Astrocyte of the cerebellum (primary cell): ENCODE data around the gene GALR2.

Source experiments
- DNase-seq: peaks from one replicate; pipeline ENCODE4 v3.0.0-alpha.2; 2011; ENCODE audit warnings: low read depth
- H3K4me3 ChIP-seq: 2 replicates; pipeline ENCODE4 v1.5.1; 2011; ENCODE audit warnings: mild to moderate bottlenecking, low read depth, low read length, moderate library complexity
- CTCF ChIP-seq: IDR thresholded peaks from 2 replicates; pipeline ENCODE4 v1.5.1; 2012; ENCODE audit warnings: low read length, low read depth, moderate library complexity, mild to moderate bottlenecking; ENCODE audit errors: missing control alignments
- in situ Hi-C: cut with HindIII; loops from 2 replicates; pipeline ENCODE4 v1.10.0; 2017; ENCODE audit warnings: low sequenced_read_pairs

The GALR2 gene

GRCh38 chr17:76103274-76104139 is 28.9 kb downstream of the GALR2 start, which contains the start of gene EXOC7:
TSS of gene EXOC7 (minus strand) at chr17:76103787. CDS start at chr17:76103692, 95 bp downstream.
- in situ Hi-C loops: no loop called here
- DNase-seq: peak; percentile 73
- TF ChIP-seq CTCF: peak; percentile 11
- H3K4me3 ChIP-seq: peak within 1 kb of the TSS; percentile 70

- in situ Hi-C loops: no loop called here
- DNase-seq: no peak
Observed at GRCh38 chr17:76104140-76104895, 29.7 kb downstream of the GALR2 start.

GRCh38 chr17:76104896-76105231 is 30.3 kb downstream of the GALR2 start:
- no peak for TF ChIP-seq CTCF
- DNase-seq: no peak
- no peak overlapping the region for H3K4me3 ChIP-seq
- in situ Hi-C loops: no loop called here

More at GRCh38 chr17:76104140-76104895, 29.7 kb downstream of the GALR2 start:
- H3K4me3 ChIP-seq: peak overlapping the region; percentile 70
- TF ChIP-seq CTCF: no peak

- in situ Hi-C loops: no loop called here
- DNase-seq: no peak
- no peak for TF ChIP-seq CTCF
- H3K4me3 ChIP-seq: no peak overlapping the region
Observed at GRCh38 chr17:76106703-76107102, 32.1 kb downstream of the GALR2 start.

- no peak for TF ChIP-seq CTCF
- H3K4me3 ChIP-seq: no peak overlapping the region
- in situ Hi-C loops: no loop called here
- DNase-seq: no peak
Observed at GRCh38 chr17:76107509-76107908, 32.9 kb downstream of the GALR2 start.

- H3K4me3 ChIP-seq: no peak overlapping the region
- in situ Hi-C loops: no loop called here
- TF ChIP-seq CTCF: no peak
Observed at GRCh38 chr17:76111956-76112355, 37.4 kb downstream of the GALR2 start.

More at GRCh38 chr17:76111956-76112355, 37.4 kb downstream of the GALR2 start:
- DNase-seq: no peak
